ENCODE results near the gene RERE.

RERE gene

DNA sequence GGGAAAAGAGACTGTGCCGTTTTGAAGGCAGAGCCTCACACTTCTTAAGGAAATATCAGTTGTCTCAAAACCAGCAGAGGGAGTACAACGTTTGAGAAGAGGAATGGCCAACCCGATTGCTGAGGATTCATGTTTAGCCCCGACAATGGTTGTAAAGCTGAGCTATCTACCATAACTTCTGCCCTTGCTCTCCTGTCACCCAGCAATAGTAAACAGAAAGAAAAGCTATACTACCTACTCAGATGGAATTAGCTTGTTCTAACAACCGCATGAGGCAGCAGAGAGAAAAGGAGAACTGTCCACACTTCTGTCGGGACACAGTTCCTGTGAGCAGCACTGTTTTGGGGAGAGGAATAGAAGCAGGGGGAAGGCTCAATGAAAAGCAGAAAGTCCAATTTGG, 408.3 kb downstream of the RERE start:
- CTCF ChIA-PET, result interaction anchor here (0.7 to 4.8 kb wide), 27 partner anchors 9 to 318 kb away, joined by 3 to 49 read pairs (median 4); no protein-coding TSS in a partner anchor
- POLR2A ChIA-PET, result interaction anchor here (0.9 kb wide), 2 partner anchors 11 to 12 kb away, joined by 3 to 5 read pairs; no protein-coding TSS in a partner anchor
- TF ChIP-seq, protein P1, sequence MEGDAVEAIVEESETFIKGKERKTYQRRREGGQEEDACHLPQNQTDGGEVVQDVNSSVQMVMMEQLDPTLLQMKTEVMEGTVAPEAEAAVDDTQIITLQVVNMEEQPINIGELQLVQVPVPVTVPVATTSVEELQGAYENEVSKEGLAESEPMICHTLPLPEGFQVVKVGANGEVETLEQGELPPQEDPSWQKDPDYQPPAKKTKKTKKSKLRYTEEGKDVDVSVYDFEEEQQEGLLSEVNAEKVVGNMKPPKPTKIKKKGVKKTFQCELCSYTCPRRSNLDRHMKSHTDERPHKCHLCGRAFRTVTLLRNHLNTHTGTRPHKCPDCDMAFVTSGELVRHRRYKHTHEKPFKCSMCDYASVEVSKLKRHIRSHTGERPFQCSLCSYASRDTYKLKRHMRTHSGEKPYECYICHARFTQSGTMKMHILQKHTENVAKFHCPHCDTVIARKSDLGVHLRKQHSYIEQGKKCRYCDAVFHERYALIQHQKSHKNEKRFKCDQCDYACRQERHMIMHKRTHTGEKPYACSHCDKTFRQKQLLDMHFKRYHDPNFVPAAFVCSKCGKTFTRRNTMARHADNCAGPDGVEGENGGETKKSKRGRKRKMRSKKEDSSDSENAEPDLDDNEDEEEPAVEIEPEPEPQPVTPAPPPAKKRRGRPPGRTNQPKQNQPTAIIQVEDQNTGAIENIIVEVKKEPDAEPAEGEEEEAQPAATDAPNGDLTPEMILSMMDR (IDR thresholded peaks at IDR 0.05; ENCODE audit: insufficient read depth, low read length, missing control alignments), result peak; percentile 35
- DNase-seq (ENCODE audit: low read depth, low spot score), result no peak
- no peak overlapping the region; the same call in 1 of the 2 replicates for H3K4me3 ChIP-seq (ENCODE audit: low read depth, low read length)

DNA sequence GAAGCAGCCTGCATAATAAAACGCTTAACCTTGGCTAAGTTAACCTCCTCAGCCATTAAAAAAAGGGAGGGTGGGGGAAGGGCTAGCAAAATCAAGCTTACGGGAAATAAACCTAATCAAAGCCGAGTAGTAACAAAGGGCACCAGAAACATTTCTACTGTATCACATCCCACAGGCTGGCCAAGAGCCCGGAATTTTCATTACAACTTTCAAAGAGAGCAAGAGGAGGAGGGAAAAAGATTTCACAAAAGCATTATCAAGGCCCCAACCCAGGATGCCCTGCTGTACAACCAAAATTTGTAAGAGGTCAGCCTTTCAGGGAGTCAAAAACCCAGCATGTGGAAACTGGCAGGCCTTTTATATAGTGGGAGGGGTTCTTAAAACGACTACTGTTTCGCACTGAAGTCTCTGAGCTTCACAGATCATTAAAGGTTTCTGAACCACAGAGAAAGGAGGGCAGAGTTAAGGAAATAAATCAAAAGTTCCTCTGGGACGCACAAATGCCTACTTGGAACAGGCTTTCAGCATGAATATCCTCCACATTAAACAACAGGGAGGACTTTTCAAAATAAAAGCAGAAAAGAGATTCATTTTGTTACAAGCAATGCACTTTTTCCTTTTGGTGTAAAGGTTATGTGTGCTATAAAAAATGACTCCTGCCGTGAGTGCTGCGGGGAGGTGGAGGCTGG, 409.1 kb downstream of the RERE start:
- no peak for DNase-seq (ENCODE audit: low read depth, low spot score)
- TF ChIP-seq, protein P1 (IDR thresholded peaks at IDR 0.05; ENCODE audit: insufficient read depth, low read length, missing control alignments), result no peak
- ChIA-PET CTCF (interaction anchor here (0.6 to 2.7 kb wide), 22 partner anchors 8 to 433 kb away, joined by 3 to 28 read pairs (median 4); no protein-coding TSS in a partner anchor), POLR2A (interaction anchor here (0.9 kb wide), 1 partner anchor 114 kb away, joined by 3 read pairs; no protein-coding TSS in a partner anchor)
- H3K4me3 ChIP-seq (ENCODE audit: low read depth, low read length), result no peak overlapping the region

GRCh38 chr1:8407652-8408051, 409.8 kb downstream of the RERE start:
- TF ChIP-seq, protein P1 (IDR thresholded peaks at IDR 0.05; ENCODE audit: insufficient read depth, low read length, missing control alignments), result no peak
- ChIA-PET POLR2A (interaction anchor here (0.9 to 1.0 kb wide), 2 partner anchors 11 to 115 kb away, joined by 3 to 5 read pairs; no protein-coding TSS in a partner anchor), CTCF (interaction anchor here (0.6 to 1.8 kb wide), 13 partner anchors 10 to 433 kb away, joined by 3 to 12 read pairs (median 4); no protein-coding TSS in a partner anchor)
- H3K4me3 ChIP-seq (ENCODE audit: low read depth, low read length), result no peak overlapping the region; the same call in 1 of the 2 replicates
- DNase-seq (ENCODE audit: low read depth, low spot score), result no peak

DNA sequence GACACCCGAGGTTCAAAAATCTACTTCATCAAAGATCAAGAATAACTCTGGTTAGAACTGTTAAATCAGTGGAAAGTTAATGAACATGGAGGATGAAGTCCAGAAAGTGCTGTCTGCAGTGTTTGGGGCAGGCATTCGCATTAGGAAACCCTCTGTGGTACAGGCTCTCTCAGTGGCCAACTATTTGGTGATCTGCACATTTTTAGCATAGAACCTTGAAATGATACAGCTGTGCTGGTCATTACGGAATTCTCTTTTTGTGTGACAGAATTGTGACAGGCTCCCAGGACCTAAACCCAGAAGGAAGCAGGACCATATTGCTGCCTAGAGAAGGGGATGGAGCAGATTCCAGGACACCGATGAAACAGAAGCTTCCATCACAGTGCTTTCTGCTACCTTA, 410.5 kb downstream of the RERE start:
- no peak for DNase-seq (ENCODE audit: low read depth, low spot score)
- POLR2A ChIA-PET, result interaction anchor here (1.0 kb wide), 1 partner anchor 10 kb away, joined by 5 read pairs; no protein-coding TSS in a partner anchor
- CTCF ChIA-PET, result interaction anchor here (1.6 to 1.8 kb wide), 2 partner anchors 10 to 13 kb away, joined by 5 to 12 read pairs; no protein-coding TSS in a partner anchor
- TF ChIP-seq, protein P1 (IDR thresholded peaks at IDR 0.05; ENCODE audit: insufficient read depth, low read length, missing control alignments), result no peak
- H3K4me3 ChIP-seq (ENCODE audit: low read depth, low read length), result no peak overlapping the region

GRCh38 chr1:8406011-8406410, 411.4 kb downstream of the RERE start:
- POLR2A ChIA-PET, result no interaction called here
- TF ChIP-seq, protein P1 (IDR thresholded peaks at IDR 0.05; ENCODE audit: insufficient read depth, low read length, missing control alignments), result no peak
- CTCF ChIA-PET, result no interaction called here
- no peak for DNase-seq (ENCODE audit: low read depth, low spot score)
- no peak overlapping the region for H3K4me3 ChIP-seq (ENCODE audit: low read depth, low read length)

Data from AG04449 (cell line).